ENCODE measurements around the gene MALSU1.

MALSU1 gene

DNA sequence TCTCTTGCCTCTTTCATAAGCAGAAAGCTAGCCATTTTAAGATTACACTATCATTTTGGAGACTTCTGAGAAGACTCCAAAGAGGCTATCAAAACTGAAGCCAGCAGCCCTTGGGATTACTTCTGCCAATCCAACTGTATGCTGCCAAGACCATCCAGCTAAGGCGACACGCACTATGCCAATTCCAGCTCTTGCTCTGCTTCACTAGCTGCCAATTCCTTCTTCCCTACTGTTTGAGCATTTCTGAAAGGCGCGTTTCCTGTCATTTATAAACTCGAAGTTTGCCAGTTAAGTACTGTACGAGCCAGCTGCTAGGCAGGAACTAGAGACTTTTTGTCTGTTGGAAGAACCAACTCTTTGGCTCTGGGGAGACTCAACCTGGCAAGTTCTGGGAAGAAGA is 36.5 kb downstream of the MALSU1 start:
- no peak for DNase-seq (ENCODE audit: low read depth)

DNA sequence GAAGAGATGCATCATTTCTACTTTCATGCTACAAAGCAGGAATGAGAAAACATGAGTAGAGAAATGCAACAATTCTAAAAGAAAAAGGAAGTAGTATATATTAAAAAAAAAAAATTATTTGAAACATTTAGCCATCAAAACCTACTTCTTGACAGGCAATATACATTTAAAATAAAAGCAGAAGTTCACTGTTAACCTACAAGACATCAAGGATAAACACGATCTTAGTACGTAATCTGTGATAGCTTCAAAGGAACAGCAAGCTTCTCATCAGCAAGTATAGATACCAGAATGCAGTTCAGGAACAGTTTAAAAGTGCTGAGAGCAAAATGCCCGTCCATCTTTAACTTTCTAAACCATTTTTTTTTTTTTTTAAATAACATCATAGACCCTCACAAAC is 36.9 kb downstream of the MALSU1 start:
- DNase-seq (ENCODE audit: low read depth) = no peak

DNA sequence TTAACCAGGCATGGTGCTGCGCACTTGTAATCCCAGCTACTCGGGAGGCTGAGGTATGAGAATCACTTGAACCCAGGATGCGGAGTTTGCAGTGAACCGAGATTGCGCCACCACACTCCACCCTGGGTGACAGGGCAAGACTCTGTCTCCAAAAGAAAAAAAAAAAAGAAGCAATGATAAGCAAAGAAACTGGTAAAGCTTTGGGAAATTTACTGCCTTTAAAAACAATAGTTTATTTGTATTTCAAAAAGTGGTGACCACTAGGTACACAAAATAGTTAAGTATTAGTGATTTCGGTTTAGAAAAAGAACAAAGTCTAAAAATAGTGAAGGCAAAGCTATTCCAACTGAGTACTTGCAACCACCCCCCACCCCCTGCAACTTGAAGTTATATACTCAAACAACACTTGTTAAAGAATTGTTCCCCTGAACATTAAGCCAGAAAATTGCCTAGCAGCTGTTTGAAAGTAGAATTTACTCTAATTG is 37.7 kb downstream of the MALSU1 start:
- DNase-seq (ENCODE audit: low read depth) = no peak

DNA sequence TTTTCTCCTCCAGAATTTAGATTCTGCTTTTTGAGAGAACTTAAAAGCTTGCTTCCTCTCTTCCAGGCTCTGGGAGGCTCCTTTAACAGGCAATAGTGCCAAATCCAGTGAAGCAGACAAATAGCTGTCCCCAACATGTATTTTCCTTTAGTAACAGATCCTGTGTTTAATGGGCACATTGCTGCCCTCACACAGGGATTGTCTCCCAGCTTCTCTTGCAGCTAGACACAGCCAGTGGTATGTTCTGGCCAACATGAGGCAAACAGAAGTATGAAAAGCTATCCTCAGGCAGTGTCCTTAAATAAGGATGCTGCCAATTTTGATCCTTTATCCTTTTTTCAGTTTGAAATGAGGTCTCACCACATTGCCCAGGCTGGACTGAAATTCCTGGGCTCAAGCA is 38.2 kb downstream of the MALSU1 start:
- DNase-seq (ENCODE audit: low read depth) = no peak

DNA sequence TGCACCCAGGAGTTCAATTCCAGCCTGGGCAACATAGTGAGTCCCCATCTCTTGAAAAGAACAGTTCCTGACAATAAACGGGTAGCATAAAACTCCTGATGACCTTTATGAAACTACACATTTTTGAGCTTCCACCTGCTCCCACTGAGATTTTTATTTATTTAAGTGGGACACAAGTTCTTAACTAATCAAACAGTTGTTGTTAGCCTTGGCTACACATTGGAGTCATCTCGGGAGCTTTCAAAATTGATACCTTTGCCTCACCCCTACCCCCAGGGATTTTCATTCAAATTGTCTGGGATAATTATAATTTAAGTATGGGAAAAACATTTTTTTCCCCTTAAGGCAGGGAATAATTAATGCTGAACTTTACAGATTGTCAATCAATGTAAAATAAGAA is 39.3 kb downstream of the MALSU1 start:
- no peak for DNase-seq (ENCODE audit: low read depth)

DNA sequence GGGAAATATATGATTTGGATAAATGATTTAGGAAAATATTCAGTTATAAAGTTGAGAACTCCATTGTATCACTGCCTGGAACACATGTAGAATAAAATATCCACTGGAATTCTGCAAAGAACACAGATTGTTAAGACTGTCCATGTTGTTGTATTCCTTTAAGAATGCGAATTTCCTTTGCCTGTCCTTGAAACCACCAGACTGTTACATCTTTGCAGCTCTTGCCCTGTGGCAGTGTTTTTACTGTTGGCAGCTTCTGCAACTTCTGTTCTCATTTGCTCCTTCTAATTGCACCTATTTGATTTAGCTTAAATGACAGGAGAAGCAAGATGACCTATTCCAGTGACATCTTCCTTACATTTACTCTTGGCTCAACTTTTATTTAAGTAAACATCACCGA is 39.7 kb downstream of the MALSU1 start:
- no peak for DNase-seq (ENCODE audit: low read depth)

DNA sequence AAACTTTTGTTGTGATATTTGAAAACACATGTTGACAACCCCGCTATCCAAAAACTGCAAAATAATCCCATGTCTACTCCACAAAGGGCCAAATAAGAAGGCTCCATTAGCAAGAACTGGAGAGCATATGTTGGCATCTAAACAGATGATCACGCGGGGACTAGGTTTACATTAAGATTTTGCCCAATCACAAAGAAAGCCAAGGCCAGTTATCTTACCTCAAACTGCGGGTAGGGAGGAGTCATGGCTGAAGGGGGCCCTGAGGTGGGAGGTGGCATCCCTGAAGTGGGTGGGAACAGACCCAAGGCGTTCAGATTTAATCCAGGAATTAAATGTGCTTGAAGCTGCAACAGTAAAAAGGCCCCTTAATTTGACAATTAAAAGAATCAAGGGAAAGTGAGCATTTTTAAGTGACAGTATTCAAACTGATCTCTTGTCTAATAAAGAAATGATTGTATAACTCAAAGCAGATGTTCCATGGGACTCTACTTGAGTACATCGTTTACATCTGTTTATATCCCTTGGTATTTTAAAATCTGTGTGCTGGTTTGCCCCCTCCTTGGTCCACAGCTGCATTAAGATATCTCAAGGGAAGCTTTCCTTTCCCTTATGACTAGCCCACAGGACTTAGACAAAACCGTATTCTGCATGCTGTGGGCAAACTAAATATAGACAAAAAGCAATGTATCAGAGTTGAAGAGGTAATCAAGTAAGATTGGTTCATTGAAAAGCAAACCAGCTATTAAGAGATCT is 42.9 kb downstream of the MALSU1 start:
- no peak for DNase-seq (ENCODE audit: low read depth)

DNA sequence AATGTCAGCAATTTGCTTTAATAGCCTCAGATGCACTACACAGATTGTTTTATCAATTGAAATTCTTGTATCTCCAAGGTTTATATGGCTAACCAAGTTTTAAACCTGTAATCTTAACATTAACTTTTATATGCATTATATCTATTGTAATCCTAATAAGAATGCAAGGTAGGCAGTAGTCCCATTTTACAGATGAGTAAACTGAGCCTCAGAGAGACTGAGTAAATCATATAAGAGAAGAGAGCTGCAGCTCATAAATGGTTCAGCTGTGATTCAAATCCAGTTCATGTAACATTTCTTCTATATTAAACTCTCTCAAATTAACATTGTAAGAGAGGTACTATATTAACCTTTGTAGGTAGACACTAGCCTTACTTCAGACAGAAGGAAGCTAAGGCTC is 44.0 kb downstream of the MALSU1 start:
- DNase-seq (ENCODE audit: low read depth) = no peak

DNA sequence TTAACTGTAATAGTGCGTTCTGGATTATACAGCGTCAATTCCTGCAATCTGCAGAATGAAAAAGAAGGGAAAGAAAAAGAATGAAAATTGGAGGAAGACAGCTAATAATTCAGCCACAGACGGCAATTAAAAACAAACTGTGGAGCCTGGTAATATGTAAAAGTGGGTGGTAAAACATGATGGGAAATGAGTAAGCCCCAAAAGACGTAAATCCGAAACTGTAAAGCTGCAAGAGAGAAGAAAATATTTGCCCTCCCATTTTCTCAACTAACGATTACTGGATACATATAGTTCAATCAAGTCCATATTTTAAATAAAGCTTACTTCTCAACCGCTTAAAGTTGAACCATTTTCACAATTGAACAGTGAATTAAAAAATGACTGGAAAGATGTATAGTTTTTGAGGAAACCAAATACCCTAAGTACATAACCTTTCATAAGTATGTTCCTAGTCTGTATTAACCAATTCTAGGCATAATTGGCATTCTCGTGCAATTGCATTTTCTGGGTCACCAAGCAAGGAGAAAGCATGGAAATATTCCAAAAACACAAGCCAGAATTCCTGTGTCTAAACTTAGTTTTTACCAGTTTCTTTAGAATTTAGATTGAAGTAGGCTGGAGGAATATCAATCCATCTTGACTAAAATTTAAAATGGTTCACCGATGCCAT is 44.8 kb downstream of the MALSU1 start:
- DNase-seq (ENCODE audit: low read depth) = no peak

DNA sequence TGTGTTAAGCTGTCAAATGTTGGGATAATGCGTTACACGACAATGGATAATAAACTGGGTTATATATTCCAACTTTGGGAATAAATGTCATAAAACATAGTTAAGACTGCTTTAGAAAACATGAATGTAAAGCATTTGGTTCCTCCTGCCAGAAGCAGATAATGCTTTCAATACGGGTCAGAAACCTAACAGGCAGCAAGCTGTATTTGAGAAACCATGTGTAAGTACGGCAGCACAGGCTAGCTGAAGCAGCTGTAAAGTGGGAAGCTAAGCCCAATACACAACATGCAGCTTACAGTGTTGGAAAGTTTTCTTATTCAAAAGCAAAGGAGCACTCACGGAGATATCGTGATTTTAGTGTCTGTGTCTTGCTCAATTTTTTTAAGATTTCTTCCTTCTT is 46.5 kb downstream of the MALSU1 start:
- no peak for DNase-seq (ENCODE audit: low read depth)

DNA sequence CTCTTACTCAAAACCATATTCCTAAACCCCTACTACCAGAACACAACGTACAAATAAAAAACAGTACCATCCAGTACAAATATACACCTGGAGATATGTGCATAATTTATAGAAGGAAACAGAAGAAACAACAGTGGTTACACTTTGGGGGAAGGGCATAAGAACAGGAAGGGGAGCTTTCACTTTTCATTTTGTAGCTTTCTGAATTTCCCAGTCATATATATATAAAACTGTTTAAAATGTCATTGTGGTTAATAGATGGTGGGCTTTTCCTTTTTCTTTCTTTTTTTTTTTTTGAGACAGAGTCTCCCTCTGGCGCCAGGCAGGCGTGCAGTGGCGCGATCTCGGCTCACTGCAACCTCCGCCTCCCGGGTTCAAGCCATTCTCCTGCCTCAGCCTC is 47.2 kb downstream of the MALSU1 start:
- no peak for DNase-seq (ENCODE audit: low read depth)

DNA sequence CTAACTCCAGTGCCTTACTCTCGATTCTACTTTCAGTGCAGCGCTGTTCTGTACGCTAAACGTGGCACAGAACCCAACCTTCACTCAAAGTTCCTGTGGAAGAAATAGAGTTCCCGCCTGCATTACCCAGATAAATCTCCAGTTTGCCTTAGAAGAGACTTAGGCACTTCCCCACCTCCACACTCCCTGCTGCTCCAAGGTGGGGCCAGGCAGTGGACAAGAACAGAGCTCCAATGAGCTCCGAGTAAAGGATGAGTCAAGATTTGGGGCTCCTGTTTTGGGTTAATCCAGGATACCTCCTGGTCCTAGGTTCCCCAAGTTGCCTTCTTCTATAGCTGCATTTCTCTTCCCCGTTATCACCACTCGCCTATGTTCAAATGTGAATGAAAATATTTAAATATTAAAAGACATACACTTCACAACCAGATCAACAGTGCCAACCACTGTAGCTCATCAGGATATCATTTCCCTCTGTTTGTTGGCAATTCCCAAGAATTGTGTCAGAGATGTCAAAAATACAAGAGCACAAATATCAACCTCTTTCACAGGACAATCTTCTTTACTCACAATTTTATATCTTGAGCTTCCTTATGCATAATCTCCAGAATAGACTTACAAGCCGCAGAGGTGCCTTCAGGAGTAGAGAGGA is 48.0 kb downstream of the MALSU1 start:
- DNase-seq (ENCODE audit: low read depth) = no peak

DNA sequence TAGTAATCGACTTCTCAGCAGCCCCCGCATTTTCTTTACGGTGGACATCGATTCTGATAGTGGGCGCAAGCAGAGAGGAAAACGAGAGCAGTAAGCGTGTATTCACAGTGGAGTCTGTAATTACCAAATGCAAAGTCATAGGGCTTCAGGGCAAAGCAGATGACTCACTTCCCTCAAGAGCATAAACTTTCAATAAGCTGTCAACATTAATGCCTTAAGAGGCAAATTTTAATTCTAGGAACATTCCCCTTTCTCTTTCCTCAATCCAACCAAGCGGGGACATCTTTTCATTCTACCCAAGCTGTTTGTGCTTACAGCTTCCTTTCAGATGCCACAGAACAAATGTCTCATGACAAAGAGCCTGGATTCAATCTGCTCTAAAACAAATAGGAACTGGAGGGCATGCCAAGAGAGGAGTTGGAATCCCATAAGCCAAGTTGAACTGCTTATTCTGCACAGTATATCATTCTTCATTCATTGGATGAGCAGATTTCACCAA is 48.6 kb downstream of the MALSU1 start:
- DNase-seq (ENCODE audit: low read depth) = no peak

DNA sequence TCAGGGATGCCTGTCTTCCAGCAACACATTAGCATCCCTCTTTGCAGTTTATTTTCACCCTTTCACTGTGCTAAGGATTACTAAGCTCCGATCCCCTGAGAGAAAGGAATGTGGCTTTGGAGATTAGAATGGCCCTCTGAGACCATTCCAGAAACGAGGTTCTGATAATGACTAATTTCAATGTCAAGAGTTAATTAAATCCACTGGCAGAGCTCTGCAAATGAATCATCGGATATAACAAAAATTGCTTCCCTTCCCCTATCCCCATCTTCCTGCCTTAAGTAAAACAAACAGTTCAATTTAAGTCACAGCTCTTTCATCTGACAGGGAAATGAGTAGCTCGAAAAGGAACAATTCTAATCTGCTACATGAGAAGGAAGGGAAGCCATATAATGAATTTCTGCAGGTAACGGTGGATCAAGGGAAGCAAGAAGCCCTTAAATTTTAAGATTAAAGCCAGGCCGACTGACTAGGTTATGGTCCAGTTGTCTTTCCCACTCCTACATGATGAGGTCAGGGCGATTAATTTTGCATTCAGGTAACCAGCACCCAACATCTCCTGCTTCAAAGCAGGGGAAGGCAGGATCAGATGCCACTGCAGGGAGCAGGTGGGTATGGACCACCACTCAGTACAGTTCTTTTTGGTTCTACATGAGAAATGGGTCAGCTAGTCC is 50.5 kb downstream of the MALSU1 start:
- no peak for DNase-seq (ENCODE audit: low read depth)

DNA sequence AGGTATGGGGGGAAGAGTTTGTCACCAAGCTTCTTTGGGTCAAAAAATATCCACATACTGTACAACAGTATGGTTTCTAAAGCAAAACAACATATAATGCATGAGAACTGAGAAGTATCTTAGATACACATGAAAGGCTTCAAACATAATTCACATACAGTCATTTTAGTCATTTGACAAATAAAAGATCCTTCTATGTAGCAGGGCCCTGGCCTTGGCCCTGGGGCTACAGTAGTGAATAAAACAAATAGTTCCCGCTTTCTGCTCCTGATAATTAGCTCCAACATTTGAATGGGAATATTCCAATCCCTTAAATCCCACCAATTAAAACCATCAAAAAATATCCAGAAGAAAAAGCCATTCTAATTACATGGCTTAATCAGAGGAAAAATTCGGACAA is 51.3 kb downstream of the MALSU1 start:
- no peak for DNase-seq (ENCODE audit: low read depth)

DNA sequence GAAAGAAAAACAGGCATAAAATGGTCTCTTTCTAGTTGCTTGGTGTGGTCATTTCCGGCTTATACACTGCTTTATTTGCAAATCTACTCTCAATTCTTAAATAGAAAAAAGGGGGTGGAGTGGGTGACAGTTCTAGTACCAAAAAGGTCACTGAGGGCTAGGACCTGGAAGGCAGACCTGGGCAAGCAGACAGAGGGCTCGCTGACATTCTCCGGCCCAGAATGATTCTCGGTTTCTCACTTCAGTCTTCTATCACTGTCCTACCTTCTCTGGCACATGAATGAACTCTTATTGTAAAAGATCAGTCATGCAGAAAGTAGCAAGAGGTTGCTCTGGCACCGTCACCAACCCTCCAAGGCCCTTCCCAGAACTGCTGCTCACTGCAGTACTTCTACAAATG is 54.0 kb downstream of the MALSU1 start:
- no peak for DNase-seq (ENCODE audit: low read depth)

DNA sequence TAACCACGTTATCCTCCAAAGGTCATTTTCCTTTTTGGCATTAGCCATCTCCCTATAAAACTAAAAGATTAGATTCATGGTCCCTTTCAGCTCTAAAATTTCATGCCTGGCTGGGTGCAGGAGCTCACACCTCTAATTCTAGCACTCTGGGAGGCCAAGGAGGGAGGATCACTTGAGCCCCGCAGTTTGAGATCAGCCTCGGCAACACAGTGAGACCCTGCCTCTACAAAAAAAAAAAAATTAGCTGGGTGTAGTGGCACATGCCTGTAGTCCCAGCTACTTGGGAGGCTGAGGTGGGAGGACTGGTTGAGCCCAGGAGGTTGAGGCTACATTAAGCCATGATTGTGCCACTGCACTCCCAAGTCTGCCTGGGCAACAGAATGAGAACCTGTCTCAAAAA is 57.0 kb downstream of the MALSU1 start:
- DNase-seq (ENCODE audit: low read depth) = no peak

DNA sequence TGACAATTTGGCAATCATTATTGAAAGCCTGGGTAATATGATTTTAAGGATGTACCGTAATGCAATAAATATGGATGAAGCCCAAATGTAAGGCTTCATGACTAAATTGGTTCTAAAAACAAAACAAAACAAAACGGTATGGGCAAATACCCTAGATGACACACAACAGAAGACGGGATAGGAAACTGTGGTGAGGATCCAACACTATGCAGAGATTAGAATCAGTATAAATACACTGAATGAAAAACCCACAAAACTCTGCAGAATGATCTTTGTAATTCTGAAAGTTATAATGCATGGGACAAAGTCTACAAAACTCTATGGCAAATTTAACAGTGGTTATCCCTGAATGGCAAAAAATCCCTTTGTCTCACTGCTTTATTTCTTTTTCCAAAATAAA is 57.6 kb downstream of the MALSU1 start:
- DNase-seq (ENCODE audit: low read depth) = no peak

DNA sequence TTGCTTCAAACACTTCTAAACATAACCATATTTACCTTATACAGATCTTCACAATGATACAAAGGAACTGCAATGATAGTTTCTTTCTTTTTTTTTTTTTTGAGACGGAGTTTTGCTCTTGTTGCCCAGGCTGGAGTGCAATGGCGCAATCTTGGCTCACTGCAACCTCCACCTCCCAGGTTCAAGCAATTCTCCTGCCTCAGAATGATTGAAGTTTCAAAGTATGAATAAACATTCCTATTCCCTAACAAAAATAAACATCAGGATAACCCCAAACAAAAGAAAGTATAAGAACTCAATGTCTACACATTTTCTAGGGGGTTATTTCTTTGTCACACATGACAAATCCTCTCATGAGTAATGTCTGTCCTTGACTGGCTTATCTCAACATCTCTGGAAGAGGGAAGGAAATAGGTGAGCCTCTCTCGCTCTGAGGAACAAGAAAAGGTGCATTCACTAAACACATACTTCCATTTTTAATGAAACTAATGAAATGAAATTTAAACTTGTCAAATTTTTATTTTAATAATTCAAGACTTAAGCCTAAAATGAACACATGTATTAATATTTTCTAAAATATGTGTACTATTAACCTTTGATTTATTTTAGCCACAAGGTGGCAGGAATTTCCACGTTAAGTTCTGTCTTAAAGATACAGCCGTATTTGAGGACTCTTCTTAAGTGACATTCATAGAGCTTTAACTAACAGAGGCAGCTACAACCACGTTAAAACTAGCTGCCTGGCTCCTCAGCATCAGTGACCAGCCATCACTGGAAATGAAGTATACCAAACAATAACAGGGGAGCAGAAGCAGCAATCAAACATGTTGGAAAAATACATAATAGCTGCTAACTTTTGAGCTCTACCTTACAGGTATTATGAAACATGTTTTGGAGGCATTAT is 58.3 kb downstream of the MALSU1 start:
- no peak for DNase-seq (ENCODE audit: low read depth)

DNA sequence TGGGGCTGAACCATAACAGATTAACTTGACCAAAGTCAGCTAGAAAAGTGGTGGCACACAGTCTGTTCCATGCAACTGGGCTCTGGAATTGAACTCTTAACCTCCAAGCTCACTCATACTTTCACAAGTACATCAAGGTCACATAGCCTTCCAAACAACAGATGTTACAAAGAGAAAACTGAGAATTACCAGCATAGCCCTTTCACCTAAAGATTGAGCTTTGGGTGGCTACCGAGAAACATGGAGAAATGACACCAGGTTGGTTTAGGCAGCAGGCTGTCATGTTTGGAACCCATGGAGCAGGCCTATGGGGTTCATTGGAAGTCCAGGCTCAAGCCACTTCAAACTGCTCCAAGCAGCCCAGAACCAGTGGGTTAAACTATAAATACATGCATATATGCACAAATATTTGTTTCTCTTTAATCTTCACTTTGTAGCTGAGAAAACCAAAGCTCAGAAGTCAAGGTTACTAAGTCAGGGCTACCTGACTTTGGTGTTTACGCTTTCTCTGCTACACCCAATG is 59.1 kb downstream of the MALSU1 start:
- no peak for DNase-seq (ENCODE audit: low read depth)
